Measurements from ENCODE around the gene DOHH.

Gene DOHH

DNA sequence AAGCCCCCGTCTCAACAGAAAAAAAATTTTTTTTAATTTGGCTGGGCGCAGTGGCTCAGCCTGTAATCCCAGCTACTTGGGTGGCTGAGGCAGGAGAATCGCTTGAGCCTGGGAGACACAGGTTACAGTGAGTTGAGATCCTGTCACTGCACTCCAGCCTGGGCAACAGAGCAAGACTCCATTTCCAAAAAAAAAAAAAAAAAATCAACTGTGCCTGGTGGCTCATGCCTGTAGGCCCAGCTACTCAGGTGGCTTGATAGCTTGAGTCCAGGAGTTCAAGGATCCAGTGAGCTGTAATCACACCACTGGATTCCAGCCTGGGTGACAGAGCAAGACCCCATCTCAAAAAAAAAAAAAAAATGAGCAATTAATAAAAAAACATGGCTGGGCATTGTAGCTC, 1.3 kb upstream of the DOHH start:
- intact Hi-C loops (cut with DNase I; ENCODE audit: low total_unique reads), result no loop called here
- no peak for DNase-seq
- Histone ChIP-seq H3K36me3 (peaks cover 0 to 4% (median 0%) of the 10 kb centered on the region in 3 donors), H3K4me1 (peaks cover 0 to 30% (median 17%) of the 10 kb centered on the region in 4 donors), H3K27ac (no peak overlapping the region), H3K4me3 (no peak overlapping the region), H3K9me3 (no peaks in the 10 kb centered on the region), H3K27me3 (no peaks in the 10 kb centered on the region)
- TF ChIP-seq, protein P1, sequence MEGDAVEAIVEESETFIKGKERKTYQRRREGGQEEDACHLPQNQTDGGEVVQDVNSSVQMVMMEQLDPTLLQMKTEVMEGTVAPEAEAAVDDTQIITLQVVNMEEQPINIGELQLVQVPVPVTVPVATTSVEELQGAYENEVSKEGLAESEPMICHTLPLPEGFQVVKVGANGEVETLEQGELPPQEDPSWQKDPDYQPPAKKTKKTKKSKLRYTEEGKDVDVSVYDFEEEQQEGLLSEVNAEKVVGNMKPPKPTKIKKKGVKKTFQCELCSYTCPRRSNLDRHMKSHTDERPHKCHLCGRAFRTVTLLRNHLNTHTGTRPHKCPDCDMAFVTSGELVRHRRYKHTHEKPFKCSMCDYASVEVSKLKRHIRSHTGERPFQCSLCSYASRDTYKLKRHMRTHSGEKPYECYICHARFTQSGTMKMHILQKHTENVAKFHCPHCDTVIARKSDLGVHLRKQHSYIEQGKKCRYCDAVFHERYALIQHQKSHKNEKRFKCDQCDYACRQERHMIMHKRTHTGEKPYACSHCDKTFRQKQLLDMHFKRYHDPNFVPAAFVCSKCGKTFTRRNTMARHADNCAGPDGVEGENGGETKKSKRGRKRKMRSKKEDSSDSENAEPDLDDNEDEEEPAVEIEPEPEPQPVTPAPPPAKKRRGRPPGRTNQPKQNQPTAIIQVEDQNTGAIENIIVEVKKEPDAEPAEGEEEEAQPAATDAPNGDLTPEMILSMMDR (IDR thresholded peaks at IDR 0.05), result no peak

DNA sequence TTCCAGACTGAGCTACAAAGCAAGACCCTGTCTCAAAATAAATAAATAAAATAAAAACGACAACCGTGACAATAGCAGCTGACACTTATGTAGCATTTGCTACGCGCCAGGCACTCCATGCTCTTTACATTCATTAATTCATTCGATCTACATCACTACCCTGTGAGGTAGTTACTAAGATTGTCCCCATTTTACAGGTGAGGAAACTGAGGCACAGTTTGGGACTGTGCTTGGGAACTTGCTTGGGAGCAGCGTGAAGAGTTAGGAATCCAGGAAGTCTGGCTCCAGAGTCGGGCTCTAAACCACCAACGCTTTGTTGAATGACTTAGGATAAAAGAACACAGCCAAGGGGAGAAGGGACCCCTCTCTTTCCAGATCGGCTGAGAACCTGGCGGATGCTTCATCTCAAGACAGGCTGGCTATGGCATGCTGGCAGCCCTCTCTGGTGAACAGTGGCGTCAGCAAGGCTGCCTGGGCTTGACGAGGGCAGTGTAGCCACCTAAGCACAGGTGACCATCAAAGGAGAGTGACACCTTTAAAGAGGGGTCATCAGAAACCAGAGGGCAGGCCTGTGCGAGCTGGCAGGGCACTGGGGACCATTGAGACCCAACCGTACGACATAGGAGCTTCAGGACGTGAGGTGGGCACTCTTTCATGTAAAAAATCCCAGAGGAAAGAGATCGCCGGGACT, 591 bp downstream of the DOHH start:
- peak overlapping the region; percentile 73 to 84 for H3K27ac ChIP-seq
- H3K4me3 ChIP-seq, result peak overlapping the region; percentile 73 to 81
- H3K27me3 ChIP-seq, result no peaks in the 10 kb centered on the region
- intact Hi-C loops (cut with DNase I; ENCODE audit: low total_unique reads), result no loop called here
- no peak for DNase-seq
- peaks cover 0 to 19% (median 11%) of the 10 kb centered on the region in 4 donors for H3K4me1 ChIP-seq
- H3K9me3 ChIP-seq, result no peaks in the 10 kb centered on the region
- TF ChIP-seq, protein P1 (IDR thresholded peaks at IDR 0.05), result no peak
- peaks cover 16 to 22% (median 19%) of the 10 kb centered on the region in 3 donors for H3K36me3 ChIP-seq

DNA sequence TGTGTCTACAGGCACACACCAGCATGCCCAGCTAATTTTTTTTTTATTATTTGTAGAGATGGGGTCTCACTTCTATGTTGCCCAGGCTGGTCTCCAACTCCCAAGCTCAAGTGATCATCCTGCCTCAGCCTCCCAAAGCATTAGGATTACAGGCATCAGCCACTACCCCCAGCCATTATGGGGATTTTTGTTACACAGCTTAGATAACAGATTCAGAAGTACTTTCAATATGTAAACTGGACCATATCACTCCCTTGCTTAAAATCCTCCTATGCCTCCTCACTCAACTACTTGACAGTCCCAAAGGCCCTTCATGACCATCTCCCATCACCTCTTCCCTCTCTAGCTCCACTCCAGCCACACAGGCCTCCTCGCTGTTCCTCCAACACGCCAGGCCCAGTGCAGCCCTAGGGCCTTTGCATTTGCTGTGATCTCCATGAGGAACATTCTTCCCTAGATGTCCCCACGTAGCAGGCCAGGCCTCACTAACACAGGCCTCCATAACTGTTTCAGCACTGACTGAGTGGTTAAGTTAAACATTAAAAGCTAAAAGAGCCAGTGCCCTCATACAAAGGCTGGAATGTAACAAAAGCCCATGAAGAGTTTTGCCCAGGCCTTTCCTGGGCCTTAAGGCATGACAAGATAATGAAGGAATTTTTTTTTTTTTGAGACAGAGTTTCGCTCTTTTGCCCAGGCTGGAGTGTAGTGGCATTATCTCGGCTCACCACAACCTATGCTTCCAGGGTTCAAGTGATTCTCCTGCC, 2.5 kb downstream of the DOHH start:
- Histone ChIP-seq H3K27ac (no peak overlapping the region), H3K4me1 (peaks cover 0 to 18% (median 11%) of the 10 kb centered on the region in 4 donors), H3K4me3 (no peak overlapping the region), H3K36me3 (peaks cover 24 to 41% (median 36%) of the 10 kb centered on the region in 3 donors), H3K9me3 (no peaks in the 10 kb centered on the region), H3K27me3 (no peaks in the 10 kb centered on the region)
- DNase-seq, result no peak
- intact Hi-C loops (cut with DNase I; ENCODE audit: low total_unique reads), result no loop called here
- TF ChIP-seq, protein P1 (IDR thresholded peaks at IDR 0.05), result no peak

DNA sequence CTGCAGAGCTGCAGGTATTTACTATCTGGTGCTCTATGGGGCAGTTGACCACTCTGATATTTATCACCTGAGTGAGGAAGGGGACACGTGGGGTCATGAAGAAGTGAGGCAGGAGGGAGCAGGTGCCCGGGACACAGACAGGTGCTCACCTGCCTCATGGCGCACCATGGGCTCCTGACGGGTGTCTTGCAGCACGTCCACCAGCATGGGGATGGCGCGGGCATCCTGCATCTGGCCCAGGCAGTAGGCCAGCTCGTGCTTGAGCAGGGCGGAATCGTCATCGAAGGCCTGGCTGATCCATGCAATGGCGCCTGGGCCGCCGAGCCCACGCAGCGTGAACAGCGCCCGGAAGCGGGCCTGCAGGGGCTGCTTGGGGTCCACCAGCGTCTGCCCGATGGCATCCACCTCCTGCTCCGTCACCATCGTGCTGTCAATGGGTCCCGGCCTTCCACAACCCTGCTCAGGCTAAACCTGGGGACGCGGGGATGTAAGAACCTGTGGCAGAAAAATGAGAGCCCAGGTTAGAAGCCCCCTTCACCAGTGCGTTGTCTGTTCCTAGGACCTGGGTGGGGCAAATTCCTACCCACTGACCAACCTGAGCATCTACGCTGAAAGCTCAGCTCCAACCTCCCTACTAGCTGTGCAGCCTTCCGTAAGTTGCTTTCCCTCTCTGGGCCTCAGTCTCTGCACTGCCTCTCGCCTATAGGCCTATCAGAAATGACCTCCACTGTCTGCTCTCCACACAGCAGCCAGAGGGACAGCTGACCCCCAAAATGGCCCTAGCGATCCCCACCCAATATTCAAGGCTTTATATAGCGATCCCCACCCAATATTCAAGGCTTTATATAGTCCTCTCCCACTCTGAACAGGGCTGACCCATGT, 3.8 kb downstream of the DOHH start:
- no peak for DNase-seq
- intact Hi-C loops (cut with DNase I; ENCODE audit: low total_unique reads), result no loop called here
- no peak overlapping the region for H3K27ac ChIP-seq

DNA sequence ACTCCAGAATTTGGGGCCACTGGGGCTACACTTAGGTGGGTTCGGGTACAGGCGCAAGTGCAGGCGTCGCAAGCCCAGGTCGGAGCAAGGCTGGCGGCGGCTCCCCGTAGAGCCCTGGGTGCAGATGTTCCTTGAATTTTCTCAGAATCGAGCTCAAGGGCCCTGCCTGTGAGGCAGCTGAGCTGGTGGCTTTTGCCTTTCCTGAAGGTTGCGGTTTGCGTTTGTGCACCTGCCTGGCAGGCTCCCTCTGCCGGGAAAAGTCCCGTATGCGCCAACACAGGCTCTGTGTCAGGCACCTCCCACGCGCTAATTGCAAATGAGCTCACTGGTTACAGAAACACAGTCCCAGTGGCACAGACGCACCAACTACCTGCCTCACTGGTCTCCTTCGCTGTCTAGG, 5.9 kb downstream of the DOHH start:
- H3K27me3 ChIP-seq, result no peaks in the 10 kb centered on the region
- H3K27ac ChIP-seq, result no peak overlapping the region
- peaks cover 36 to 70% (median 63%) of the 10 kb centered on the region in 3 donors for H3K36me3 ChIP-seq
- intact Hi-C loops (cut with DNase I; ENCODE audit: low total_unique reads), result no loop called here
- H3K4me1 ChIP-seq, result peaks cover 0 to 10% (median 4%) of the 10 kb centered on the region in 4 donors
- no peak for DNase-seq
- H3K4me3 ChIP-seq, result no peak overlapping the region
- TF ChIP-seq, protein P1 (IDR thresholded peaks at IDR 0.05), result no peak
- no peaks in the 10 kb centered on the region for H3K9me3 ChIP-seq

More for the DNA sequence above, 3.8 kb downstream of the DOHH start:
- Histone ChIP-seq H3K9me3 (no peaks in the 10 kb centered on the region), H3K36me3 (peaks cover 31 to 54% (median 49%) of the 10 kb centered on the region in 3 donors), H3K4me3 (no peak overlapping the region), H3K4me1 (peaks cover 0 to 18% (median 11%) of the 10 kb centered on the region in 4 donors), H3K27me3 (no peaks in the 10 kb centered on the region)
- TF ChIP-seq, protein P1 (IDR thresholded peaks at IDR 0.05), result no peak

Data from tibial artery (tissue), 4 donors.